MM.1S (cell line): ENCODE results near the gene CAV1.

Experiments used
- DNase-seq: peaks from one replicate; pipeline ENCODE4 v3.0.0-alpha.2; 2015
- H2AFZ ChIP-seq: fragments of 300-600 bp; sonication (generic); 2 replicates; pipeline ENCODE4 v1.6.0; 2016; ENCODE audit warnings: antibody characterized with exemption, low read length
- H3F3A ChIP-seq: fragments of 300-600 bp; sonication (generic); 2 replicates; pipeline ENCODE4 v1.6.1; 2016; ENCODE audit warnings: mild to moderate bottlenecking, antibody characterized with exemption, low read length, moderate library complexity, mixed read lengths; ENCODE audit not compliant: insufficient read depth
- H3K27ac ChIP-seq: fragments of 300-600 bp; sonication (generic); 2 replicates; pipeline ENCODE4 v1.5.1; 2016; ENCODE audit warnings: mild to moderate bottlenecking, low read length
- H3K27me3 ChIP-seq: fragments of 300-600 bp; sonication (generic); replicated peaks from 2 replicates; pipeline ENCODE4 v1.6.0; 2016; ENCODE audit warnings: low read length; ENCODE audit not compliant: insufficient read depth
- H3K36me3 ChIP-seq: fragments of 300-600 bp; sonication (generic); replicated peaks from 2 replicates; pipeline ENCODE4 v1.6.1; 2016; ENCODE audit warnings: mild to moderate bottlenecking, low read length, mixed read lengths; ENCODE audit not compliant: insufficient read depth
- H3K4me1 ChIP-seq: fragments of 300-600 bp; sonication (generic); 2 replicates; pipeline ENCODE4 v1.6.1; 2016; ENCODE audit warnings: low read length, mixed read lengths
- H3K4me2 ChIP-seq: fragments of 300-600 bp; sonication (generic); 2 replicates; pipeline ENCODE4 v1.6.0; 2016; ENCODE audit warnings: low read depth, low read length
- H3K4me3 ChIP-seq: fragments of 300-600 bp; sonication (generic); 2 replicates; pipeline ENCODE4 v1.5.1; 2016; ENCODE audit warnings: low read length, mixed read lengths
- H3K79me2 ChIP-seq: fragments of 300-600 bp; sonication (generic); 2 replicates; pipeline ENCODE4 v1.6.1; 2016; ENCODE audit warnings: mixed run types, low read length, mixed read lengths
- H3K9ac ChIP-seq: fragments of 300-600 bp; sonication (generic); 2 replicates; pipeline ENCODE4 v1.6.1; 2016; ENCODE audit warnings: low read length, mixed read lengths
- H3K9me2 ChIP-seq: fragments of 300-600 bp; sonication (generic); replicated peaks from 2 replicates; pipeline ENCODE4 v1.6.1; 2016; ENCODE audit warnings: mild to moderate bottlenecking, low read length, mixed read lengths; ENCODE audit not compliant: insufficient read depth
- H3K9me3 ChIP-seq: fragments of 300-600 bp; sonication (generic); replicated peaks from 2 replicates; pipeline ENCODE4 v1.6.1; 2016; ENCODE audit warnings: mild to moderate bottlenecking, low read length, mixed read lengths; ENCODE audit not compliant: insufficient read depth
- H4K20me1 ChIP-seq: fragments of 300-600 bp; sonication (generic); 2 replicates; pipeline ENCODE4 v1.6.1; 2016; ENCODE audit warnings: mild to moderate bottlenecking, low read length, moderate library complexity, mixed read lengths; ENCODE audit not compliant: insufficient read depth
- EZH2 ChIP-seq: fragments of 300-600 bp; sonication (generic); optimal IDR thresholded peaks from 2 replicates; pipeline ENCODE3; 2017; ENCODE audit warnings: low read depth, mild to moderate bottlenecking, antibody characterized with exemption, low read length, mixed read lengths
- EZH2phosphoT487 ChIP-seq: fragments of 300-600 bp; sonication (generic); IDR thresholded peaks from 2 replicates; pipeline ENCODE4 v1.6.1; 2018; ENCODE audit warnings: antibody characterized with exemption, low read length
- TF ChIP-seq, protein P1 (sequence below): fragments of 300-600 bp; sonication (generic); IDR thresholded peaks from 2 replicates; pipeline ENCODE4 v1.5.1; 2016; ENCODE audit warnings: antibody characterized with exemption, low read length, mixed read lengths

Gene CAV1

DNA sequence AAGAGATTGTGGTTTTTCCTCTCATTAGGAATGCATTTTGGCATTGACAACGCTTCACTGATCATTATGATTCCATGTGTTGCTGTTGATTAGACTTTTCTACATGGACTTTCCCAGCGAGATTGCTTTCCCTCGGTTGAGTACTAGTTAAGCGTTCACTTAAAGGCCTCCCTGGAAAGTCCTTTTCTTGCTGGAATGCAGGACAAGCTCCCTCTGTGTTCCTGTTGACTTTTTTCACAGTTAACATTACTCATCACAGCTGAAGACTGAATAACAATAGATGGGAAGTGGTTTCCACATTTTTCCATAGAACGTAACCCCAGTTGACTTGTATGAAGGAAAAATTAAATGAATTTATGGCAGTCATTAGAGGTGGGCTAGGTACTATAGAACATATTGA lies 2.6 kb upstream of the CAV1 start:
- no peak overlapping the region for H2AFZ ChIP-seq
- peaks cover 31% of the 10 kb centered on the region for H3F3A ChIP-seq
- no peak for DNase-seq
- H3K4me2 ChIP-seq: no peak overlapping the region
- no peaks in the 10 kb centered on the region for H3K36me3 ChIP-seq
- H4K20me1 ChIP-seq: no peaks in the 10 kb centered on the region
- H3K27me3 ChIP-seq: no peaks in the 10 kb centered on the region
- no peaks in the 10 kb centered on the region for H3K9me2 ChIP-seq
- H3K9ac ChIP-seq: no peak overlapping the region
- TF ChIP-seq EZH2: no peak
- TF ChIP-seq, protein P1, sequence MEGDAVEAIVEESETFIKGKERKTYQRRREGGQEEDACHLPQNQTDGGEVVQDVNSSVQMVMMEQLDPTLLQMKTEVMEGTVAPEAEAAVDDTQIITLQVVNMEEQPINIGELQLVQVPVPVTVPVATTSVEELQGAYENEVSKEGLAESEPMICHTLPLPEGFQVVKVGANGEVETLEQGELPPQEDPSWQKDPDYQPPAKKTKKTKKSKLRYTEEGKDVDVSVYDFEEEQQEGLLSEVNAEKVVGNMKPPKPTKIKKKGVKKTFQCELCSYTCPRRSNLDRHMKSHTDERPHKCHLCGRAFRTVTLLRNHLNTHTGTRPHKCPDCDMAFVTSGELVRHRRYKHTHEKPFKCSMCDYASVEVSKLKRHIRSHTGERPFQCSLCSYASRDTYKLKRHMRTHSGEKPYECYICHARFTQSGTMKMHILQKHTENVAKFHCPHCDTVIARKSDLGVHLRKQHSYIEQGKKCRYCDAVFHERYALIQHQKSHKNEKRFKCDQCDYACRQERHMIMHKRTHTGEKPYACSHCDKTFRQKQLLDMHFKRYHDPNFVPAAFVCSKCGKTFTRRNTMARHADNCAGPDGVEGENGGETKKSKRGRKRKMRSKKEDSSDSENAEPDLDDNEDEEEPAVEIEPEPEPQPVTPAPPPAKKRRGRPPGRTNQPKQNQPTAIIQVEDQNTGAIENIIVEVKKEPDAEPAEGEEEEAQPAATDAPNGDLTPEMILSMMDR: no peak
- TF ChIP-seq EZH2phosphoT487: no peak
- H3K4me3 ChIP-seq: no peak overlapping the region
- H3K27ac ChIP-seq: no peak overlapping the region
- H3K9me3 ChIP-seq: no peaks in the 10 kb centered on the region
- H3K79me2 ChIP-seq: peaks cover 7% of the 10 kb centered on the region
- peaks cover 18% of the 10 kb centered on the region for H3K4me1 ChIP-seq

DNA sequence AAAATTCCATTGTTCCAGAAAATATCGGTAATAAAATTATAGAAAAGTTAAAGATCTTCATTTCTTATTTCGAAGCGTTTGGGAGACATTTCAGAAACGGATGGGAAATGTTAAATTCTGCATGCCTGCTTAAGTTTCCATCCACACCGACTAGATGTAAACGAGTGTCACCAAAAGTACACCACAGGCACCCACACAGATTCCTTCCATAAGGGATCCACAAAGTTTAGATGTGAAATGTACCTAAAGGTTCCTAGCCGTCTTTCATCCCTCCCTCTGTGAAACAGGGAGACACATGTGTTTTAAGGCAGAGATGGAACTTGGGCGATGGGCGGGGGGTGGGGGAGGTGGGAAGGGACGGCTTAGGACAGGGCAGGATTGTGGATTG lies 621 bp upstream of the CAV1 start:
- Histone ChIP-seq H3K4me3 (peak overlapping the region; percentile 92; the same call in 1 of the 2 replicates), H4K20me1 (no peaks in the 10 kb centered on the region), H3K4me1 (peaks cover 25% of the 10 kb centered on the region), H3K27me3 (no peaks in the 10 kb centered on the region), H3K9ac (peak overlapping the region; percentile 13; the same call in 1 of the 2 replicates), H3F3A (peaks cover 39% of the 10 kb centered on the region), H3K27ac (peak overlapping the region; percentile 19; the same call in 1 of the 2 replicates), H3K4me2 (peak overlapping the region; percentile 72), H3K36me3 (no peaks in the 10 kb centered on the region), H3K9me3 (no peaks in the 10 kb centered on the region), H2AFZ (peak overlapping the region; percentile 56; the same call in 1 of the 2 replicates), H3K79me2 (peaks cover 20% of the 10 kb centered on the region), H3K9me2 (no peaks in the 10 kb centered on the region)
- TF ChIP-seq EZH2phosphoT487 (no peak), EZH2 (no peak)
- TF ChIP-seq, protein P1: no peak
- DNase-seq: peak; percentile 27

DNA sequence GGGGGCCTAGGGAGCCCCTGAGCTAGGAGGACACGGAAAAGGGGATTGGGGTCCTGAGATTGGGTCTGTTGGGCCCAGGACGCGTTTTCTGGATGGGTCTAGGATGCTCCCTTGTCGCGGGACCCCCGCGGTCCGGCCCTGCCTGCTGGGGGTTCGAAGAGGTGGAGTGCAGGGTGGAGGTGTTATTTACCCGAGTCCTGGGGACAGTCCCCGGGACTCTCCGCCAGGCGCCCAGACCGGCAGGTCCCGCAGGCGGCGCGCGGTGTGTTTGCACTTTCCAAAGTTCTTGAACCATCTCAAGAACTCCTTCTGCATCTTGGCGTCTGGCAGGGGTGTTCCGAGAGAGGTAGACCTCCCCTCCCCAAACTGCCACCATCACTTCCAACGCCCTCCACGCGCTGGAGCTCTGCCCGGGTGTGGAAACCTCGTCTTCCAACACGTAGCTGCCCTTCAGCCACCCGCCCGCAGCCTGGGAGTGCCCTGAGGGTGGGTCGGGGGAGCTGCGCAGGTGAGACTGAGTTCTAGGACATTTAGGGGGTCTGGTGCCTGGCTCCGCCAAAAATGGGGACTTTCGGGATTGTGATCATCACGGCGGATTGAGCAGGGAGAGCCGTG lies 569 bp downstream of the CAV1 start:
- H3K79me2 ChIP-seq: peaks cover 29% of the 10 kb centered on the region

More for the DNA sequence above, 569 bp downstream of the CAV1 start:
- Histone ChIP-seq H3K4me3 (peak overlapping the region; percentile 92), H3K27ac (peak overlapping the region; percentile 59; the same call in 1 of the 2 replicates), H3K4me1 (peaks cover 33% of the 10 kb centered on the region), H2AFZ (peak overlapping the region; percentile 96), H3K36me3 (no peaks in the 10 kb centered on the region), H3K27me3 (no peaks in the 10 kb centered on the region), H3K4me2 (peak overlapping the region; percentile 85), H4K20me1 (no peaks in the 10 kb centered on the region), H3K9me3 (no peaks in the 10 kb centered on the region), H3K9me2 (no peaks in the 10 kb centered on the region), H3F3A (peaks cover 46% of the 10 kb centered on the region), H3K9ac (peak overlapping the region; percentile 67)
- DNase-seq: peak; percentile 74
- no peak for TF ChIP-seq EZH2
- TF ChIP-seq, protein P1: peak; percentile 10; the same call in 1 of the 2 replicates
